ENCODE measurements around the gene RPL18.
"Not testable (repeated sequence)": the region's sequence is repeated elsewhere in the genome, so short reads cannot be mapped to it uniquely, and the experiment has no call there.

The RPL18 gene

GRCh38 chr19:48635263-48635965 is 16.4 kb upstream of the RPL18 start:
- Histone ChIP-seq H3K9ac (ENCODE audit: low read depth, low read length) (no peak overlapping the region), H3K27me3 (ENCODE audit: control insufficient read depth, insufficient read depth, low read length) (peaks cover 9% of the 10 kb centered on the region; the same call in 1 of the 2 replicates), H3K9me3 (ENCODE audit: control insufficient read depth, insufficient read depth, low read length) (no peaks in the 10 kb centered on the region), H3K36me3 (ENCODE audit: control insufficient read depth, insufficient read depth, low read length) (peaks cover 4% of the 10 kb centered on the region), H3K27ac (ENCODE audit: low read depth, low read length) (peak overlapping the region; percentile 79), H3K4me3 (ENCODE audit: low read depth, low read length) (peak overlapping the region; percentile 85), H3K4me1 (ENCODE audit: control insufficient read depth, insufficient read depth, low read length) (peaks cover 32% of the 10 kb centered on the region)

- H3K27me3 ChIP-seq (ENCODE audit: control insufficient read depth, insufficient read depth, low read length) = peaks cover 9% of the 10 kb centered on the region; the same call in 1 of the 2 replicates
- peaks cover 36% of the 10 kb centered on the region for H3K4me1 ChIP-seq (ENCODE audit: control insufficient read depth, insufficient read depth, low read length)
- H3K4me3 ChIP-seq (ENCODE audit: low read depth, low read length) = peak overlapping the region; percentile 26
- H3K9ac ChIP-seq (ENCODE audit: low read depth, low read length) = no peak overlapping the region
- H3K9me3 ChIP-seq (ENCODE audit: control insufficient read depth, insufficient read depth, low read length) = no peaks in the 10 kb centered on the region
- H3K27ac ChIP-seq (ENCODE audit: low read depth, low read length) = peak overlapping the region; percentile 79
- peaks cover 4% of the 10 kb centered on the region for H3K36me3 ChIP-seq (ENCODE audit: control insufficient read depth, insufficient read depth, low read length)
Measured at GRCh38 chr19:48634424-48635262, 15.7 kb upstream of the RPL18 start.

GRCh38 chr19:48634036-48634342 is 15.0 kb upstream of the RPL18 start:
- peaks cover 35% of the 10 kb centered on the region for H3K4me1 ChIP-seq (ENCODE audit: control insufficient read depth, insufficient read depth, low read length)
- H3K27ac ChIP-seq (ENCODE audit: low read depth, low read length) = peak overlapping the region; percentile 21
- H3K36me3 ChIP-seq (ENCODE audit: control insufficient read depth, insufficient read depth, low read length) = peaks cover 4% of the 10 kb centered on the region
- peaks cover 9% of the 10 kb centered on the region; the same call in 1 of the 2 replicates for H3K27me3 ChIP-seq (ENCODE audit: control insufficient read depth, insufficient read depth, low read length)
- H3K4me3 ChIP-seq (ENCODE audit: low read depth, low read length) = peak overlapping the region; percentile 26
- H3K9ac ChIP-seq (ENCODE audit: low read depth, low read length) = no peak overlapping the region
- no peaks in the 10 kb centered on the region for H3K9me3 ChIP-seq (ENCODE audit: control insufficient read depth, insufficient read depth, low read length)

- Histone ChIP-seq H3K27ac (ENCODE audit: low read depth, low read length) (no peak overlapping the region), H3K9ac (ENCODE audit: low read depth, low read length) (no peak overlapping the region), H3K27me3 (ENCODE audit: control insufficient read depth, insufficient read depth, low read length) (peaks cover 9% of the 10 kb centered on the region; the same call in 1 of the 2 replicates), H3K36me3 (ENCODE audit: control insufficient read depth, insufficient read depth, low read length) (peaks cover 7% of the 10 kb centered on the region), H3K4me3 (ENCODE audit: low read depth, low read length) (no peak overlapping the region), H3K9me3 (ENCODE audit: control insufficient read depth, insufficient read depth, low read length) (no peaks in the 10 kb centered on the region), H3K4me1 (ENCODE audit: control insufficient read depth, insufficient read depth, low read length) (peaks cover 29% of the 10 kb centered on the region)
Measured at GRCh38 chr19:48633148-48634035, 14.4 kb upstream of the RPL18 start.

GRCh38 chr19:48632692-48633147 is 13.7 kb upstream of the RPL18 start:
- H3K27ac ChIP-seq (ENCODE audit: low read depth, low read length) = no peak overlapping the region

GRCh38 chr19:48632286-48632685 is 13.3 kb upstream of the RPL18 start:
- H3K27ac ChIP-seq (ENCODE audit: low read depth, low read length); H3K4me3 ChIP-seq (ENCODE audit: low read depth, low read length); H3K27me3 ChIP-seq (ENCODE audit: control insufficient read depth, insufficient read depth, low read length); H3K9ac ChIP-seq (ENCODE audit: low read depth, low read length); H3K9me3 ChIP-seq (ENCODE audit: control insufficient read depth, insufficient read depth, low read length); H3K36me3 ChIP-seq (ENCODE audit: control insufficient read depth, insufficient read depth, low read length): not testable (repeated sequence)
- peaks cover 28% of the 10 kb centered on the region for H3K4me1 ChIP-seq (ENCODE audit: control insufficient read depth, insufficient read depth, low read length)

More at GRCh38 chr19:48632692-48633147, 13.7 kb upstream of the RPL18 start:
- peaks cover 28% of the 10 kb centered on the region for H3K4me1 ChIP-seq (ENCODE audit: control insufficient read depth, insufficient read depth, low read length)
- no peak overlapping the region for H3K9ac ChIP-seq (ENCODE audit: low read depth, low read length)
- no peak overlapping the region for H3K4me3 ChIP-seq (ENCODE audit: low read depth, low read length)
- peaks cover 9% of the 10 kb centered on the region for H3K36me3 ChIP-seq (ENCODE audit: control insufficient read depth, insufficient read depth, low read length)
- peaks cover 9% of the 10 kb centered on the region; the same call in 1 of the 2 replicates for H3K27me3 ChIP-seq (ENCODE audit: control insufficient read depth, insufficient read depth, low read length)
- H3K9me3 ChIP-seq (ENCODE audit: control insufficient read depth, insufficient read depth, low read length) = no peaks in the 10 kb centered on the region

- H3K36me3 ChIP-seq (ENCODE audit: control insufficient read depth, insufficient read depth, low read length) = peaks cover 14% of the 10 kb centered on the region
- H3K27me3 ChIP-seq (ENCODE audit: control insufficient read depth, insufficient read depth, low read length) = peaks cover 5% of the 10 kb centered on the region; the same call in 1 of the 2 replicates
- H3K9me3 ChIP-seq (ENCODE audit: control insufficient read depth, insufficient read depth, low read length) = no peaks in the 10 kb centered on the region
- peak overlapping the region; percentile 54; the same call in 1 of the 2 replicates for H3K4me3 ChIP-seq (ENCODE audit: low read depth, low read length)
- peak overlapping the region; percentile 36; the same call in 1 of the 2 replicates for H3K9ac ChIP-seq (ENCODE audit: low read depth, low read length)
- H3K4me1 ChIP-seq (ENCODE audit: control insufficient read depth, insufficient read depth, low read length) = peaks cover 28% of the 10 kb centered on the region
- H3K27ac ChIP-seq (ENCODE audit: low read depth, low read length) = peak overlapping the region; percentile 92
Measured at GRCh38 chr19:48631225-48631624, 12.2 kb upstream of the RPL18 start.

- H3K27ac ChIP-seq (ENCODE audit: low read depth, low read length) = peak overlapping the region; percentile 92
- H3K27me3 ChIP-seq (ENCODE audit: control insufficient read depth, insufficient read depth, low read length) = no peaks in the 10 kb centered on the region
- H3K9me3 ChIP-seq (ENCODE audit: control insufficient read depth, insufficient read depth, low read length) = no peaks in the 10 kb centered on the region
- H3K4me1 ChIP-seq (ENCODE audit: control insufficient read depth, insufficient read depth, low read length) = peaks cover 29% of the 10 kb centered on the region
- H3K9ac ChIP-seq (ENCODE audit: low read depth, low read length) = peak overlapping the region; percentile 36; the same call in 1 of the 2 replicates
- H3K36me3 ChIP-seq (ENCODE audit: control insufficient read depth, insufficient read depth, low read length) = peaks cover 20% of the 10 kb centered on the region
- peak overlapping the region; percentile 54 for H3K4me3 ChIP-seq (ENCODE audit: low read depth, low read length)
Measured at GRCh38 chr19:48630296-48631063, 11.5 kb upstream of the RPL18 start.

- Histone ChIP-seq H3K4me1 (ENCODE audit: control insufficient read depth, insufficient read depth, low read length) (peaks cover 31% of the 10 kb centered on the region), H3K27ac (ENCODE audit: low read depth, low read length) (peak overlapping the region; percentile 92), H3K36me3 (ENCODE audit: control insufficient read depth, insufficient read depth, low read length) (peaks cover 20% of the 10 kb centered on the region), H3K9ac (ENCODE audit: low read depth, low read length) (no peak overlapping the region), H3K9me3 (ENCODE audit: control insufficient read depth, insufficient read depth, low read length) (no peaks in the 10 kb centered on the region), H3K27me3 (ENCODE audit: control insufficient read depth, insufficient read depth, low read length) (no peaks in the 10 kb centered on the region), H3K4me3 (ENCODE audit: low read depth, low read length) (peak overlapping the region; percentile 54; the same call in 1 of the 2 replicates)
Measured at GRCh38 chr19:48629599-48630295, 10.8 kb upstream of the RPL18 start.
